Measurements from ENCODE around the gene CYP4Z1.

DNA sequence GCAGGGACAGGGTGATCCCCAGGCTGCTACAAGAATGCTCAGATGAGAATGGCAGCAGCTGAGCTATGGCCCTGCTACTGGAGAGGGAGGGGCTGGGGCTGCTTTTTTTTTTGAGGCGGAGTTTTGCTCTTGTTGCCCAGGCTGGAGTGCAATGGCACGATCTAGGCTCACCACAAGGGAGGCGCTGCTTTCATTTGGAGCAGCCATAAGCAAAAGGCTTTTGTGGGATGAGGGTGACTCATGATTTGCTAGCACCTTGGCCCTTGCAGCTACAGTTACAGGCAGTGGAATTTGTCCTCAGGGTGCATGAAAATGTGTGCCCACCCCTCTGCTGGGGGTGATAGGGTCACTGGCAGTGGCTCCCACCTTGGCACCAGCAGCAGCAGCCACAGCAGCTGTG, 37.8 kb downstream of the CYP4Z1 start:
- TF ChIP-seq EP300 (IDR thresholded peaks at IDR 0.05) (no peak), POLR2AphosphoS5 (IDR thresholded peaks at IDR 0.05) (no peak)
- TF ChIP-seq, protein P1, sequence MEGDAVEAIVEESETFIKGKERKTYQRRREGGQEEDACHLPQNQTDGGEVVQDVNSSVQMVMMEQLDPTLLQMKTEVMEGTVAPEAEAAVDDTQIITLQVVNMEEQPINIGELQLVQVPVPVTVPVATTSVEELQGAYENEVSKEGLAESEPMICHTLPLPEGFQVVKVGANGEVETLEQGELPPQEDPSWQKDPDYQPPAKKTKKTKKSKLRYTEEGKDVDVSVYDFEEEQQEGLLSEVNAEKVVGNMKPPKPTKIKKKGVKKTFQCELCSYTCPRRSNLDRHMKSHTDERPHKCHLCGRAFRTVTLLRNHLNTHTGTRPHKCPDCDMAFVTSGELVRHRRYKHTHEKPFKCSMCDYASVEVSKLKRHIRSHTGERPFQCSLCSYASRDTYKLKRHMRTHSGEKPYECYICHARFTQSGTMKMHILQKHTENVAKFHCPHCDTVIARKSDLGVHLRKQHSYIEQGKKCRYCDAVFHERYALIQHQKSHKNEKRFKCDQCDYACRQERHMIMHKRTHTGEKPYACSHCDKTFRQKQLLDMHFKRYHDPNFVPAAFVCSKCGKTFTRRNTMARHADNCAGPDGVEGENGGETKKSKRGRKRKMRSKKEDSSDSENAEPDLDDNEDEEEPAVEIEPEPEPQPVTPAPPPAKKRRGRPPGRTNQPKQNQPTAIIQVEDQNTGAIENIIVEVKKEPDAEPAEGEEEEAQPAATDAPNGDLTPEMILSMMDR (IDR thresholded peaks at IDR 0.05), result no peak

Measured in suprapubic skin (tissue), 4 donors.